Trophoblast cell (in vitro differentiated cells and primary cell): ENCODE results near the gene MAPKAPK2.
A peak's percentile ranks its signal among the peaks of the same experiment; 100 is the strongest.

Experiments used
- DNase-seq, 2 donors: peaks; one replicate each; pipeline ENCODE4 v3.0.0-alpha.2; 2016
- H2AFZ ChIP-seq: 2 replicates; pipeline ENCODE4 v1.6.1; 2013; ENCODE audit warnings: low read length, moderate library complexity, mild to moderate bottlenecking; ENCODE audit not compliant: insufficient read depth, poor library complexity
- H2AK5ac ChIP-seq: 2 replicates; pipeline ENCODE4 v1.6.1; 2013; ENCODE audit warnings: mild to moderate bottlenecking, low read length
- H2BK120ac ChIP-seq: 2 replicates; pipeline ENCODE4 v1.6.1; 2013; ENCODE audit warnings: low read length, mild to moderate bottlenecking, moderate library complexity; ENCODE audit not compliant: insufficient read depth, poor library complexity
- H2BK12ac ChIP-seq: 2 replicates; pipeline ENCODE4 v1.6.1; 2013; ENCODE audit warnings: mild to moderate bottlenecking, low read length, moderate library complexity
- H2BK5ac ChIP-seq: 2 replicates; pipeline ENCODE4 v1.6.1; 2013; ENCODE audit warnings: low read length, low read depth, moderate library complexity, mild to moderate bottlenecking; ENCODE audit not compliant: poor library complexity
- H3K14ac ChIP-seq: 2 replicates; pipeline ENCODE4 v1.6.1; 2013; ENCODE audit warnings: mild to moderate bottlenecking, low read length
- H3K18ac ChIP-seq: 2 replicates; pipeline ENCODE4 v1.6.1; 2013; ENCODE audit warnings: mild to moderate bottlenecking, low read length
- H3K23ac ChIP-seq: 2 replicates; pipeline ENCODE4 v1.6.1; 2013; ENCODE audit warnings: low read length
- H3K27ac ChIP-seq: 2 replicates; pipeline ENCODE4 v1.5.1; 2013; ENCODE audit warnings: low read depth, mild to moderate bottlenecking, inconsistent platforms, low read length, moderate library complexity
- H3K27me3 ChIP-seq: 2 replicates; pipeline ENCODE4 v1.6.1; 2013; ENCODE audit warnings: inconsistent platforms, mild to moderate bottlenecking, low read length, moderate library complexity; ENCODE audit not compliant: insufficient read depth
- H3K36me3 ChIP-seq, 2 experiments: 1 replicate in 1 of 2; 2 replicates in 1 of 2; pipeline ENCODE4 v1.6.1; 2013; ENCODE audit warnings: low read length in 2 of 2, mild to moderate bottlenecking in 2 of 2, moderate library complexity in 1 of 2; ENCODE audit not compliant: insufficient read depth in 2 of 2, control insufficient read depth in 1 of 2
- H3K4ac ChIP-seq: 2 replicates; pipeline ENCODE4 v1.6.1; 2013; ENCODE audit warnings: low read depth, mild to moderate bottlenecking, low read length, moderate library complexity
- H3K4me1 ChIP-seq, 2 experiments: 1 replicate in 1 of 2; 2 replicates in 1 of 2; pipeline ENCODE4 v1.6.1; 2013; ENCODE audit warnings: low read length in 2 of 2, mild to moderate bottlenecking in 2 of 2, moderate library complexity in 1 of 2; ENCODE audit not compliant: insufficient read depth in 2 of 2, control insufficient read depth in 1 of 2
- H3K4me2 ChIP-seq: 2 replicates; pipeline ENCODE4 v1.6.1; 2013; ENCODE audit warnings: inconsistent platforms, mild to moderate bottlenecking, low read length, moderate library complexity
- H3K4me3 ChIP-seq: 2 replicates; pipeline ENCODE4 v1.5.1; 2013; ENCODE audit warnings: mild to moderate bottlenecking, low read depth, low read length, inconsistent platforms
- H3K79me1 ChIP-seq: one replicate; pipeline ENCODE4 v1.6.1; 2013; ENCODE audit warnings: low read length
- H3K79me2 ChIP-seq: 2 replicates; pipeline ENCODE4 v1.6.1; 2013; ENCODE audit warnings: low read length, mild to moderate bottlenecking; ENCODE audit not compliant: control insufficient read depth, insufficient read depth, poor library complexity
- H3K9ac ChIP-seq: 2 replicates; pipeline ENCODE4 v1.6.1; 2013; ENCODE audit warnings: mild to moderate bottlenecking, low read length
- H3K9me3 ChIP-seq: 2 replicates; pipeline ENCODE4 v1.6.1; 2013; ENCODE audit warnings: low read depth, mild to moderate bottlenecking, control low read depth, inconsistent platforms, low read length; ENCODE audit not compliant: insufficient read depth
- H4K12ac ChIP-seq: 2 replicates; pipeline ENCODE4 v1.6.1; 2013; ENCODE audit warnings: low read depth, mild to moderate bottlenecking, low read length, moderate library complexity
- H4K8ac ChIP-seq: 2 replicates; pipeline ENCODE4 v1.6.1; 2013; ENCODE audit warnings: low read depth, mild to moderate bottlenecking, low read length, moderate library complexity
- H4K91ac ChIP-seq: one replicate; pipeline ENCODE4 v1.6.1; 2013; ENCODE audit warnings: low read depth, mild to moderate bottlenecking, low read length, moderate library complexity
- WGBS: extraction: QIAGEN DNeasy Blood & Tissue Kit; methylation state at CpG from one replicate; pipeline ENCODE4 v1.1.7; 2013; ENCODE audit warnings: missing lambda C conversion rate; ENCODE audit not compliant: insufficient read length, insufficient coverage; ENCODE audit errors: extremely low coverage; 5-methylcytosine and 5-hydroxymethylcytosine counted together

Gene MAPKAPK2

GRCh38 chr1:206722751-206723461 lies 38.2 kb downstream of the MAPKAPK2 start:
- Histone ChIP-seq H2BK12ac (no peak overlapping the region), H3K14ac (no peak overlapping the region), H3K4me1 (peaks cover 8 to 10% of the 10 kb centered on the region in 2 experiments), H3K36me3 (no peaks in the 10 kb centered on the region), H3K18ac (peak overlapping the region; percentile 39), H3K9me3 (no peaks in the 10 kb centered on the region), H3K9ac (no peak overlapping the region), H3K4me2 (no peak overlapping the region), H4K91ac (no peak overlapping the region), H2BK5ac (no peak overlapping the region), H2AFZ (no peak overlapping the region), H2BK120ac (no peak overlapping the region), H3K79me1 (no peaks in the 10 kb centered on the region), H4K8ac (no peak overlapping the region), H2AK5ac (no peak overlapping the region), H4K12ac (no peak overlapping the region), H3K23ac (no peak overlapping the region), H3K79me2 (peaks cover 1% of the 10 kb centered on the region), H3K27me3 (no peaks in the 10 kb centered on the region), H3K4ac (no peak overlapping the region), H3K4me3 (no peak overlapping the region), H3K27ac (no peak overlapping the region)
- DNase-seq, result no peak
- no CpG with 5 or more reads among the region's 17 CpGs for WGBS

DNA sequence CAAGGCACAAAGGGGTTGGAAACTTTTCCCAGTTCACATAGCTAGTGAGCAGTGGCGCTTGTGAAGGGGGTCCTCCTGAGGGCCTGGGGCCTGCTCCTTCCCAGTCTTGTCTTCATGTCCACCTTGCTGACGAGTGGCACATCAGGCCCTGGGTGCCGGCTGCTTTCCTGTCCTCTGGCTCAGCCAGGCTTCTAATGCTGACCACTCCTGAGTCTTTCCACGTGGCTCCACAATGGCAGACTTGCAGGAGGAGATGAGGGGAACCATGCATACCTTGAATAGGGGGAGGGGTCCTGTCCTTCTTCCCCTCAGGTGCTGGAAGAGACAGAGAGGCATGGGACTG lies 38.7 kb downstream of the MAPKAPK2 start:
- H3K14ac ChIP-seq, result no peak overlapping the region
- H3K4me2 ChIP-seq, result no peak overlapping the region
- no peaks in the 10 kb centered on the region for H3K36me3 ChIP-seq
- H3K18ac ChIP-seq, result peak overlapping the region; percentile 12
- no peaks in the 10 kb centered on the region for H3K27me3 ChIP-seq
- H3K27ac ChIP-seq, result no peak overlapping the region
- no peaks in the 10 kb centered on the region for H3K79me1 ChIP-seq
- H4K91ac ChIP-seq, result no peak overlapping the region
- no peak overlapping the region for H3K4ac ChIP-seq
- no CpG with 5 or more reads among the region's 4 CpGs for WGBS
- H2AFZ ChIP-seq, result no peak overlapping the region
- H2AK5ac ChIP-seq, result no peak overlapping the region
- H3K9ac ChIP-seq, result no peak overlapping the region
- H4K8ac ChIP-seq, result no peak overlapping the region
- no peak overlapping the region for H2BK12ac ChIP-seq
- no peaks in the 10 kb centered on the region for H3K9me3 ChIP-seq
- H2BK5ac ChIP-seq, result no peak overlapping the region
- H3K4me3 ChIP-seq, result no peak overlapping the region
- H4K12ac ChIP-seq, result no peak overlapping the region
- H3K4me1 ChIP-seq, result peaks cover 8 to 10% of the 10 kb centered on the region in 2 experiments
- H3K23ac ChIP-seq, result no peak overlapping the region
- no peak overlapping the region for H2BK120ac ChIP-seq
- DNase-seq, result no peak
- peaks cover 1% of the 10 kb centered on the region for H3K79me2 ChIP-seq

- Histone ChIP-seq H3K9me3 (no peaks in the 10 kb centered on the region), H3K9ac (no peak overlapping the region), H2BK5ac (no peak overlapping the region), H4K12ac (no peak overlapping the region), H4K91ac (no peak overlapping the region), H3K4me1 (peaks cover 8 to 10% of the 10 kb centered on the region in 2 experiments), H3K23ac (no peak overlapping the region), H2AK5ac (no peak overlapping the region), H2BK12ac (no peak overlapping the region), H3K27ac (no peak overlapping the region), H3K79me1 (no peaks in the 10 kb centered on the region), H2BK120ac (no peak overlapping the region), H3K14ac (no peak overlapping the region), H3K79me2 (peaks cover 1% of the 10 kb centered on the region), H3K36me3 (peaks cover under 1 to 4% of the 10 kb centered on the region in 2 experiments), H3K18ac (peak overlapping the region; percentile 12), H3K4ac (no peak overlapping the region), H4K8ac (no peak overlapping the region), H3K27me3 (no peaks in the 10 kb centered on the region), H3K4me3 (no peak overlapping the region), H3K4me2 (no peak overlapping the region), H2AFZ (no peak overlapping the region)
- no CpG with 5 or more reads among the region's 12 CpGs for WGBS
- peak in 1 of 2 donors; percentile 42 for DNase-seq
These were observed 39.2 kb downstream of the MAPKAPK2 start for GRCh38 chr1:206723805-206724472.

DNA sequence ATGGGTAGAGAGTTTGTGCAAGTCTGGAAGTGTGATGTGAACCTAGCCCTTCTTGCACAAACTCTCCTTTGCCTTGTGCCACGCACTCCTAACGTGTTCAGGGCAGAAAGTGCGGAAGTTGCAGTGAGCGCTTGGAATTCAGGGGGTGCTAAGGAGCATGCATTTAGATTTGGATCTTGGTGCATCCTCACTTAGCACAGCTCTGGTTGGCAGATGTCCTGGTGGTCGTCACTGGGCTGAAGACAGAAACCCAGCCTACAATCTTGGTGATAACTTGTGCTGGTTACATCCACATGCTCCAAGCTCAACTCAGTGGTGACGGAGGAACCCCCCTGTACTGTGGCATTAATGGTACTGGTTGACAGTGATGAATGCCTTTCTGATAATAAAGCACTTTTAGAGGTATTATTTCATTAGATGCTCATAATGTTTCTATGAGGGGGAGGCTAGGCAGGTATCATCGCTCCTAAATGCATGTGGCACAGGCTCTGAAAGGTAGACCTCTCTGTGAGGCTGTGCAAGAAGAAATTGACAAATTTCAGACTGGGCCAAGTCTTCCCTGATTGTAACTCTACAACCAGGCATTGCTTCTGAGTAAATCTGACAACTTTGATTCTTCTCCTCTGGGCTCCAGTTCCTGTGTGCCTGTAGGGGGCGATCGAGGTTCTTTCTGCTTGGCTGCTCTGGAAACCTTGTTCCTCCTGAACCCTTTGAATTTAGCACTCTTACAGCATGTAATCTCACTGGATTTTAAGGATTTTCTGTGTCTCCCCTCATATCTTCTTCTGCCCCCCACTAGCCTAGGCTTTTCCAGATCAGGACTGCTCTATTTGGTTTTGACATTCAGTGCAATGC lies 40.6 kb downstream of the MAPKAPK2 start:
- H4K91ac ChIP-seq, result no peak overlapping the region
- no peak overlapping the region for H2BK12ac ChIP-seq
- no peak overlapping the region for H3K23ac ChIP-seq
- no peak overlapping the region for H2BK5ac ChIP-seq
- no peak overlapping the region for H4K8ac ChIP-seq
- H3K14ac ChIP-seq, result no peak overlapping the region
- no peaks in the 10 kb centered on the region for H3K27me3 ChIP-seq
- H3K27ac ChIP-seq, result no peak overlapping the region
- H2BK120ac ChIP-seq, result no peak overlapping the region
- no peak overlapping the region for H4K12ac ChIP-seq
- no peaks in the 10 kb centered on the region for H3K9me3 ChIP-seq
- H3K4me1 ChIP-seq, result peaks cover 8 to 10% of the 10 kb centered on the region in 2 experiments
- H3K36me3 ChIP-seq, result peaks cover 13 to 18% of the 10 kb centered on the region in 2 experiments
- H3K18ac ChIP-seq, result no peak overlapping the region
- H3K9ac ChIP-seq, result no peak overlapping the region
- WGBS, result no CpG with 5 or more reads among the region's 9 CpGs
- H3K4ac ChIP-seq, result no peak overlapping the region
- no peaks in the 10 kb centered on the region for H3K79me2 ChIP-seq
- H3K4me2 ChIP-seq, result no peak overlapping the region
- no peaks in the 10 kb centered on the region for H3K79me1 ChIP-seq
- no peak overlapping the region for H3K4me3 ChIP-seq
- peak in 1 of 2 donors; percentile 53 for DNase-seq
- no peak overlapping the region for H2AK5ac ChIP-seq
- H2AFZ ChIP-seq, result no peak overlapping the region
